ENCODE measurements around the gene AHRR. TPM values are rescaled to one million over a fixed set of nuclear protein-coding genes. Genes with fewer than 3 reads are reported as not detected.
"Not testable (repeated sequence)": the region's sequence is repeated elsewhere in the genome, so short reads cannot be mapped to it uniquely, and the experiment has no call there.

AHRR gene
- total RNA-seq, 1 donor from 2014 or later, result 11.3 TPM

DNA sequence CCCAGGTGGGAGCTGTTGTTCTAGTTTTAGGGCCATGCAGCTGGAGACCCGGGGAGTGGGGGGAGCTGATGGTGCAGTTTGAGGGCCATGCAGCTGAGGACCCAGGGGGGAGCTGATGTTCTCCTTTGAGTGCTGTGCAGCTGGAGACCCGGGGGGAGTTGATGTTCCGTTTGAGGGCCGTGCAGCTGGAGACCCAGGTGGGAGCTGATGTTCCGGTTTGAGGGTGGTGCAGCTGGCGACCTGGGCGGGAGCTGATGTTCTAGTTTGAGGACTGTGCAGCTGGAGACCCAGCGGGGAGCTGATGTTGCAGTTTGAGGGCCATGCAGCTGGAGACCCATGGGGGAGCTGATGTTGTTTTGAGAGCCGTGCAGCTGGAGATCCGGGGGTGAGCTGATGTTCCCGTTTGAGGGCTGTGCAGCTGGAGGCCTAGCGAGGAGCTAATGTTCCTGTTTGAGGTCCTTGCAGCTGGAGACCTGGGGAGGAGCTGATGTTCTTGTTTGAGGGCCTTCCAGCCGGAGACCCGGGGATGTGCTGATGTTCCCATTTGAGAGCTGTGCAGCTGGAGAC, 35.4 kb upstream of the AHRR start:
- DNase-seq (ENCODE audit: extremely low spot score in 2 of 2), result no peak
- Histone ChIP-seq H3K4me3 (no peak overlapping the region), H3K36me3 (peaks cover 0 to 21% of the 10 kb centered on the region in 2 donors)

DNA sequence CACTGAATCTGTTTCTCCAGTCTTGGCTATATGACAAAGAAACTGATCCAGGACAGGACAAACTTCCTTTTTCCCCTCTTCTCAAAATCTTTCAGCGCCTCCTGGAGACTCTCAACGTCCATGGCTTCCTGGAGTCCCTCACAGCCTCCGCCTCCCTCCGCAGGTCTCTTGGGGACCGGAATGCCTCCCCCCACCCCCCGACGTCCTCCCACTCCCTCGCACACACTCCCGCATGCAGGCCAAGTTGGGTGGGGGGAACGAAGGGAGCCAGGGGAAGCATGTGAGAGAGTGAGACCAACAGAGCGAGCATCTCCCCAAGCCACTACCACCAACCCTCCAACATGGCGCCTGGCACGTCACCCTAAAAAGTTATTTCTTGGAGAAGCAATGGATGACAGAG, 31.3 kb upstream of the AHRR start:
- H3K9me3 ChIP-seq; H3K4me1 ChIP-seq; H3K4me3 ChIP-seq; H3K27ac ChIP-seq; H3K27me3 ChIP-seq; DNase-seq (ENCODE audit: extremely low spot score in 2 of 2); intact Hi-C loops (cut with DNase I): not testable (repeated sequence)
- peaks cover 0 to 13% of the 10 kb centered on the region in 2 donors for H3K36me3 ChIP-seq

More for the DNA sequence above, 35.4 kb upstream of the AHRR start:
- Histone ChIP-seq H3K9me3 (no peaks in the 10 kb centered on the region), H3K27ac (no peak overlapping the region), H3K27me3 (no peaks in the 10 kb centered on the region), H3K4me1 (no peaks in the 10 kb centered on the region)
- intact Hi-C loops (cut with DNase I), result no loop called here
- TF ChIP-seq, protein P1, sequence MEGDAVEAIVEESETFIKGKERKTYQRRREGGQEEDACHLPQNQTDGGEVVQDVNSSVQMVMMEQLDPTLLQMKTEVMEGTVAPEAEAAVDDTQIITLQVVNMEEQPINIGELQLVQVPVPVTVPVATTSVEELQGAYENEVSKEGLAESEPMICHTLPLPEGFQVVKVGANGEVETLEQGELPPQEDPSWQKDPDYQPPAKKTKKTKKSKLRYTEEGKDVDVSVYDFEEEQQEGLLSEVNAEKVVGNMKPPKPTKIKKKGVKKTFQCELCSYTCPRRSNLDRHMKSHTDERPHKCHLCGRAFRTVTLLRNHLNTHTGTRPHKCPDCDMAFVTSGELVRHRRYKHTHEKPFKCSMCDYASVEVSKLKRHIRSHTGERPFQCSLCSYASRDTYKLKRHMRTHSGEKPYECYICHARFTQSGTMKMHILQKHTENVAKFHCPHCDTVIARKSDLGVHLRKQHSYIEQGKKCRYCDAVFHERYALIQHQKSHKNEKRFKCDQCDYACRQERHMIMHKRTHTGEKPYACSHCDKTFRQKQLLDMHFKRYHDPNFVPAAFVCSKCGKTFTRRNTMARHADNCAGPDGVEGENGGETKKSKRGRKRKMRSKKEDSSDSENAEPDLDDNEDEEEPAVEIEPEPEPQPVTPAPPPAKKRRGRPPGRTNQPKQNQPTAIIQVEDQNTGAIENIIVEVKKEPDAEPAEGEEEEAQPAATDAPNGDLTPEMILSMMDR (IDR thresholded peaks at IDR 0.05), result no peak
- TF ChIP-seq POLR2A (IDR thresholded peaks at IDR 0.05) (no peak), POLR2AphosphoS5 (IDR thresholded peaks at IDR 0.05; ENCODE audit: insufficient read depth in 1 of 2, low read depth in 1 of 2) (no peak)

DNA sequence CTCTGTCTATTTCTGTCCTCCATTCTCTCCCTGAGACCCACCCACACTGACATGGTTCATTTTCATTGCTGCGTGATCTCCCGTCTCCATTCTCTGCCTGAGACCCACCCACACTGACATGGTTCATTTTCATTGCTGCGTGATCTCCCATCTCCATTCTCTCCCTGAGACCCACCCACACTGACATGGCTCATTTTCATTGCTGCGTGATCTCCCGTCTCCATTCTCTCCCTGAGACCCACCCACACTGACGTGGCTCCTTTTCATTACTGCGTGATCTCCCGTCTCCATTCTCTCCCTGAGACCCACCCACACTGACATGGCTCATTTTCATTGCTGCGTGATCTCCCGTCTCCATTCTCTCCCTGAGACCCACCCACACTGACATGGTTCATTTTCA, 30.2 kb upstream of the AHRR start:
- H3K36me3 ChIP-seq; H3K27ac ChIP-seq; DNase-seq (ENCODE audit: extremely low spot score in 2 of 2): not testable (repeated sequence)

DNA sequence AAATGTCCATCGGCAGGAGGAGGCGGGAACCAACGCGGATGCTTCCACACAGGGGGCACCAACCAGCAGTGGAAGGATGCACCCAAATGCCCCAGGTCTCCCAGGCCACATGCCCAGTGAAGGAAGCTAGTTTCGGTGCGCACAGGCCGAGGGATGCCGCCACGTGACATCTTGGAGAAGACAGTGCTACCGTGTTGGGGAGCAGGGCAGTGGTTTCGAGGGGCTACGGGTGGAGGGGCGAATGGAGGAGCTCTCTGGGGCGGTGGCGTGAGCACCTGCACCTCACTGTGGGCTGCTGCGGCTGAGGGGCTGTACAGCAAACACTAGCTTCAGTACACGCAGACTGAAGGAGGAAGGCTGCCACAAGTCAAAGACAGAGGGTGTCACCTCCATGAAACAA, 26.7 kb upstream of the AHRR start:
- H3K27me3 ChIP-seq; intact Hi-C loops (cut with DNase I); H3K9me3 ChIP-seq; DNase-seq (ENCODE audit: extremely low spot score in 2 of 2); H3K4me1 ChIP-seq; H3K27ac ChIP-seq; H3K36me3 ChIP-seq; H3K4me3 ChIP-seq: not testable (repeated sequence)

More for the DNA sequence above, 30.2 kb upstream of the AHRR start:
- H3K9me3 ChIP-seq; intact Hi-C loops (cut with DNase I); H3K4me3 ChIP-seq; H3K27me3 ChIP-seq; H3K4me1 ChIP-seq: not testable (repeated sequence)

DNA sequence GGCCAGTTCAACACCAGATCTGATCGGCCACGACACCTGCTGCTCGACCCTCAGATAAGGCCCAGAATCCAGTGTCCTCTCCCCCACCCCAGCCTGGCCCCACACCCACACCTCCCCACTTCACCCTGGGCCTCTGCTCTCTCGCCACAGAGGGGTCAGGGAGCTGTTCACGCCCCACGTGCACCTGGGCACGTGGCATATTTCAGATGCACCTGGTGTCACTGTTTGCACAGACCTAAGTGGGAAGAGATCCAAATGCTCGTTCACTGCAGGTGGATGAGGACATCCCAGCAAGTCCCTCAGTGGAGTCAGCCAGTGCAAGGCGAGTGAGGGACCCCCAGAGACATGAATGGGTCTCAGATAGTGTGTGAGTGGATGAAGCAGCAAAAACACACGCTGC, 25.3 kb upstream of the AHRR start:
- intact Hi-C loops (cut with DNase I); H3K36me3 ChIP-seq; H3K4me1 ChIP-seq; H3K27ac ChIP-seq; H3K4me3 ChIP-seq; DNase-seq (ENCODE audit: extremely low spot score in 2 of 2); H3K27me3 ChIP-seq; H3K9me3 ChIP-seq: not testable (repeated sequence)

DNA sequence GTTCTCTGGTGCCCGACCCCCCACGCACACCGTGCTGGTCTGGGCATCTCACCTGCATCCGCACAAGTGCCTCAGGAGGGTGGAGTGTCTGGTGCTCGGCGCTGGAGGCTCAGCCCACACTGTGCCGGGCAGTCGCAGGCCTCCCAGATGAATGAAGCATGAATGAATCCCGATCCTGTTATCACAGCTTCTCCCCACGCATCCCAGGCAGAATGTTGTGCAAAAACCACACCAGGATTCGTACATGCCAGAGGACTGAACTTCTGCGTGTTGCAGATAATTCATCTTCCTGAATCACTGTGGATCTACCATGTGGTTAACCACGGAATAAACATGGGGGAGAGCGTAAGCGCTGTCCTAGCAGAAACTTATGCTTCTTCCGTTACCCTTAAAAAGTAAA, 24.6 kb upstream of the AHRR start:
- H3K4me1 ChIP-seq; intact Hi-C loops (cut with DNase I); H3K4me3 ChIP-seq; H3K27ac ChIP-seq; DNase-seq (ENCODE audit: extremely low spot score in 2 of 2); H3K9me3 ChIP-seq; H3K36me3 ChIP-seq; H3K27me3 ChIP-seq: not testable (repeated sequence)

DNA sequence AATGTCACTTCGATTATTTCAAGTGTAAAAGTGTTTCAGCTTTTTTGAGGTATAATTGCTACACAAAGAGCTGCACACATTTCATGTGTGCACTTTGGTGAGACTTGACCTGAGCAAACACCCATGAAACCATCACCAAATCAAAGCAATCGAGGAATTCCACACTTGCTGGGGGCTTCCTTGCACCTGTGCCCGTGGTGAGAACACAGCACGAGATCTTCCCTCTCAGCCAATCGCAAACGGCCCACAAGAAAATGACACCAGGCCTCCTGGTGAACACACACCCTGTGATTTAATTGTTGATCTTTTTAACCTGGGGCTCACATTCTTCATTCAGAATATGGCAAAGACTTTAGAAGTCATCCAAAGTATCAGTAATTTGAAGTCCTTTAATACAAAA, 24.1 kb upstream of the AHRR start:
- DNase-seq (ENCODE audit: extremely low spot score in 2 of 2); H3K4me3 ChIP-seq; H3K36me3 ChIP-seq; H3K4me1 ChIP-seq; H3K27ac ChIP-seq; H3K9me3 ChIP-seq; H3K27me3 ChIP-seq; intact Hi-C loops (cut with DNase I): not testable (repeated sequence)

DNA sequence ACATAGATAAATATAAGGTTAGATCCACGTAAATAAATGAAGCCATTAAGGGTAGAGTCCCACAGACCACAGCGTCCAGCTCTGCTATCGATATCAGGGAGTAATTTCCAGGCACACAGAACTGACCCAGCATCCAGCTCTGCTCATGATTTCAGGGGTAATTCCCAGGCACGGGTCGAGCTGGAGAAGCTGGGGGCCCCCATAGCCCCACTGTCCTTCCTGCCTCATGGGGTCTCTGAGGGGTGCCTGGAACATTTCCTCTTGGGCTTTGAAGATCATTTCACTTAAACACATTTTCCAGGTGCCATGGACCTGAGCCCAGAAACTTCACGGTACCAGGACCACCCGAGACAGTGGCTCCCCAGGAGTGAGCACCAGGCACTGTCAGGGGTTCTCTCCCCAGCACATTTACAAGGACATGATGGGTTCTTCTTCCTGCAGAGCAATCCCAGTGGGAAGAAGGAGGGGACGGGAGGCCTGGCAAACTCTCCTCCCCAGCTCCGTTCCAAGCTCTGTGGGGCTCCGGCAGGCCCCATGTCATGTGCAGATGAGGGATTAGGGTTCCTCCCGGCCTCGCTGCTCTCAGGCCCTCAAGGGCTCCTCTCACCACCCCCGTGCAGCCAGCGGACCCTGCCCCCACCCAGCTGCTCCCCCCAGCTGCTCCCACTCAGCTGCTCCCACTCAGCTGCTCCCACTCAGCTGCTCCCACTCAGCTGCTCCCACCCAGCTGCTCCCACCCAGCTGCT, 23.4 kb upstream of the AHRR start:
- H3K4me1 ChIP-seq; H3K27ac ChIP-seq; H3K4me3 ChIP-seq; H3K9me3 ChIP-seq; DNase-seq (ENCODE audit: extremely low spot score in 2 of 2); intact Hi-C loops (cut with DNase I); H3K36me3 ChIP-seq; H3K27me3 ChIP-seq: not testable (repeated sequence)

DNA sequence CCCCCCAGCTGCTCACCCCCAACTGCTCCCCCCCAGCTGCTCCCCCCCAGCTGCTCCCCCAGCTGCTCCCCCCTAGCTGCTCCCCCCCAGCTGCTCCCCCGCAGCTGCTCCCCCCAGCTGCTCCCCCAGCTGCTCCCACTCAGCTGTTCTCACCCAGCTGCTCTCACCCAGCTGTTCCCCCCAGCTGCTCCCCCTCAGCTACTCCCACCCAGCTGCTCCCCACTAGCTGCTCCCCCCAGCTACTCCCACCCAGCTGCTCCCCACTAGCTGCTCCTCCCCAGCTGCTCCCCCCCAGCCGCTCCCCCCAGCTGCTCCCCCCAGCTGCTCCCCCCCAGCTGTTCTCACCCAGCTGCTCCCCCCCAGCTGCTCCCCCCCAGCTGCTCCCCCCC, 22.8 kb upstream of the AHRR start:
- no peaks in the 10 kb centered on the region for H3K9me3 ChIP-seq
- intact Hi-C loops (cut with DNase I), result no loop called here
- H3K4me3 ChIP-seq, result no peak overlapping the region
- H3K27ac ChIP-seq, result no peak overlapping the region
- TF ChIP-seq, protein P1 (IDR thresholded peaks at IDR 0.05), result no peak
- TF ChIP-seq POLR2A (IDR thresholded peaks at IDR 0.05) (no peak), POLR2AphosphoS5 (IDR thresholded peaks at IDR 0.05; ENCODE audit: insufficient read depth in 1 of 2, low read depth in 1 of 2) (no peak)
- H3K36me3 ChIP-seq, result no peaks in the 10 kb centered on the region
- no peak for DNase-seq (ENCODE audit: extremely low spot score in 2 of 2)
- no peaks in the 10 kb centered on the region for H3K27me3 ChIP-seq
- no peaks in the 10 kb centered on the region for H3K4me1 ChIP-seq

DNA sequence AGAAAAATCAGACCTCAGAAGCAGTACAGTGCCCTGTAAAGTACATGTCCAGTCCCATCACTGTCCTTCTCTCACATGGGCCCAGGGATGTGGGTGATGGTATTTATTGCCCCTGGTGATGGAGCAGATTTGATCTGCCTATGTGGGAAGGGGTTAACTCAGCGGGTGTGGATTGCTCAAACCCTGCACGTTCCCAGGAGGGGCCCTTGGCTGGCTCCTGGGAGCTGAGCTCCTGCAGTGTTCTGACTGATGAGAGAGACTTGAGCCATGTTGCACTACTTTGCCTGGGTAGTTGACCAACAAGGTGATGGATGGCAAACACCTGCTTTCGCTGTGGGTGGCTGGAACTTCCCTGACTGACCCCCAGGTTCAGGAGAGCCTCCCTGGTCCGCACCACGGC, 21.6 kb upstream of the AHRR start:
- intact Hi-C loops (cut with DNase I); DNase-seq (ENCODE audit: extremely low spot score in 2 of 2); H3K4me3 ChIP-seq; H3K9me3 ChIP-seq; H3K36me3 ChIP-seq; H3K27me3 ChIP-seq; H3K4me1 ChIP-seq; H3K27ac ChIP-seq: not testable (repeated sequence)

DNA sequence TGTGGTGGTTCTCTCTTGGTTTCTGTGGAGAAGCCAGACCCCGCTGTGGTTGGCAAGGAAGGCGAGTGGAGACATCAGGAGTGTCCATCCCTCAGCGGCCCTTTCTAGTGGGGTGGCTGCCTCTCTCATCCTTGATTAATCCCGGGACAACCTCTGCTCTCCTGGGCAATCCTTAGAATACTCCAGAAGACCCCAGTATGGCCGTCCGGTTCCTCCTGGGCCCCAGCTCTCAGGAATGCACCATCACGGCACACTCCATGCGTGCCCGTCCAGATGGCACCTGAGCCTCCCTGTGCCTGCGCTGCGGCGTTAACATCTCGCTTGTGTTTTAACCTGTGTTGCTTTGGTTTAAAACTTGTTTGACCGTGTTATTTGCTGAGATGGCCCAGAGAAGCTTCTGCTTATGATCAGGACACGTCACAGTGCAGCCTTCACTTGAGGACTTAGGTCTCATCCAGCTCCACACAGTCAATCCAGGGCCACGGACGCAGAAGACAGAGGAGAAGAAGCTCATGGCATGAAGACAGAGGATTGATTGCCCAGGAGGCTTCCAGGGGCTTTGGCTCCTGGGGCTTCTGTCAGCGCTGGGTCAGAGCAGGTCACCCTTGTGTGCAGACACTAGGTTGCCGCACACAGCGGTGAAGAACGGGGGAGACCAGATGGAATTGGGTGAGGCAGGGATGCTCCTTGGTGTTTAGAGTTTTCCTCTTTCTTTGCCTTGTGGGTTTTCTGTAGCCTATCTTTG, 20.7 kb upstream of the AHRR start:
- H3K27me3 ChIP-seq; H3K27ac ChIP-seq; H3K36me3 ChIP-seq; H3K9me3 ChIP-seq; H3K4me1 ChIP-seq; intact Hi-C loops (cut with DNase I); H3K4me3 ChIP-seq: not testable (repeated sequence)
- DNase-seq (ENCODE audit: extremely low spot score in 2 of 2), result peak in 1 of 2 donors; percentile 65
